Measurements from ENCODE around the gene OSBPL1A. TPM values are rescaled to one million over a fixed set of nuclear protein-coding genes. Genes with fewer than 3 reads are reported as not detected.

Gene OSBPL1A
- total RNA-seq, 1 donor = 23.3 TPM

DNA sequence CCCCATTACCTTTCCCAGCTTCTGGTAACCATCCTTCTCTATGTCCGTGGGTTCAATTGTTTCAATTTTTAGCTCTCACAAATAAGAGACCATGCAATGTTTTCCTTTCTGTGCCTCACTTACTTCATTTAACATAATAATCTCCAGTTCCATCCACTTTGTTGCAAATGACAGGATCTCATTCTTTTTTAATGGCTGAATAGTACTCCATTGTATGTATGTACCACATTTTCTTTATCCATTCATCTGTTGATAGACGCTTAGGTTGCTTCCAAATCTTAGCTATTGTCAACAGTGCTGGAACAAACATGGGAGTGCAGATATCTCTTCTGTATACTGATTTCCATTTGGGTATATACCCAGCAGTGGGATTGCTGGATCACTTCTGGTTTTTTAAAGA lies 256.9 kb downstream of the OSBPL1A start:
- no peak overlapping the region for H3K4me3 ChIP-seq (ENCODE audit: low read depth, low read length)
- DNase-seq (ENCODE audit: low read depth) = no peak
- TF ChIP-seq CTCF (IDR thresholded peaks at IDR 0.05; ENCODE audit: insufficient read depth, low read depth, low read length) = no peak

DNA sequence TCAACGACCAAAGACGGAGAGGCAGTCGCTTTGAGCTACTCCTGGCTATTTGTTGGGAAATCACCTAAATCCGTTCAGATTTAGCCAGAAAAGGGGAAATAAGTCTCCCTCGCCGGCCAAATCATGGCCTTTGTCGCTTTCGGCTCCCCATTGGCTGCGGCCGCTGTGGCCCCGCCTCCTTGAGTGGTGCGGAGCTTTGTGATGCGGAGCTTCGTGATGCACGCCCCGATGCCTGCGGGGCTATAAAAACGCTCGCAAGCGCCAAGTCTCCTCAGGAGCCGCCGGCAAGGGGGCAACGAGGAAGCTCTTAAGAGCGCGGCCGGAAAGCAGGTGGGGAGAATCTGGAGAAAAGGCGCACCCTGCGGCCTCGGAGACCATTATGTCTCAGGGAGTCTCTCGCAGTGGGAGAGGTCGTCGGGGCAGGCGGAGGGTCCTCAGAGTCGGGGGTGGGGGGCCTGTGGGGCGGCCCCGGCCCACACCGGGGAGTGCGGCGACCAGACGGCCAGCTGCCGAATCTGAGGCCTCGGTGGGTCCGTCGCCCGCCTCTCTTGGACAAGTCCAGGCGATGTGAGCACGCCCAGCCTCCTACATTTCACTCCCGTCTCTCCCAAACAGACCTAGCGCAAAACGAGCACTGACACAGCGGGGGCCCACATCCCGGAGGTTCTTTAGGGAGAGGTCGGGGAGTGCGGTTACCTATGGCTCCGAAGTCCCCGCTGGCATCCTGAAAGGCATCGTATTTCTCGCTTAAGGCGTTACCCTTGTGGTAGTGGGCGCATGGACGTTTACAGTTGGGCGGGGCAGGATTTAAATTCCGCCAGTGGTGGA lies 258.6 kb downstream of the OSBPL1A start, which contains the start of gene CABYR:
Gene CABYR, plus strand, starts transcription at position 274 of the 828 bp plus-strand sequence. CDS start 4,053 bp downstream, outside the sequence.
- peak; percentile 82 for DNase-seq (ENCODE audit: low read depth)
- peak within 1 kb of the TSS; percentile 58 for H3K4me3 ChIP-seq (ENCODE audit: low read depth, low read length)
- TF ChIP-seq CTCF (IDR thresholded peaks at IDR 0.05; ENCODE audit: insufficient read depth, low read depth, low read length) = no peak

- no peak for TF ChIP-seq CTCF (IDR thresholded peaks at IDR 0.05; ENCODE audit: insufficient read depth, low read depth, low read length)
- peak overlapping the region; percentile 58 for H3K4me3 ChIP-seq (ENCODE audit: low read depth, low read length)
- no peak for DNase-seq (ENCODE audit: low read depth)
Measured at GRCh38 chr18:24138409-24138788, 259.2 kb downstream of the OSBPL1A start.

DNA sequence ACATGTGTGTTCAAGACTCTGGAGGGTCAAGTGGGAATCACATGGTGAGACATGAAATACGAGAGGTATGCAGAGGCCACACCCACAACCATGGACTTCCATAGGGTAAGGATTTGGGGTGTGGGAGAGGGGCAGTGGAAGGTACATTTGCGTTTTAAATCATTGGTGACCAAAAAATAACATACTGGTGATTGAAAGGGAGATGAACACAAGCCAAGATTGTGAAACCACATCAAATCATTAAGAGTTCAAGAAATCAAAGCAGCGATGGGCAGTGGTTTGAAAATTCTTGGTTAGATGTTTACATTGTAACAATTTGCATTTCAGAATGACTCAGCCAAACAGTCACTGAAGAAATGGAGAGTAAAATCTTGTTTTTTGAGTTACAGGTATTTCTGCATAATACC lies 260.7 kb downstream of the OSBPL1A start:
- TF ChIP-seq CTCF (IDR thresholded peaks at IDR 0.05; ENCODE audit: insufficient read depth, low read depth, low read length) = no peak
- no peak overlapping the region for H3K4me3 ChIP-seq (ENCODE audit: low read depth, low read length)
- peak; percentile 36 for DNase-seq (ENCODE audit: low read depth)

- no peak for TF ChIP-seq CTCF (IDR thresholded peaks at IDR 0.05; ENCODE audit: insufficient read depth, low read depth, low read length)
- DNase-seq (ENCODE audit: low read depth) = no peak
- H3K4me3 ChIP-seq (ENCODE audit: low read depth, low read length) = no peak overlapping the region
Measured at GRCh38 chr18:24130494-24130893, 267.1 kb downstream of the OSBPL1A start.

- peak; percentile 12 for DNase-seq (ENCODE audit: low read depth)
- TF ChIP-seq CTCF (IDR thresholded peaks at IDR 0.05; ENCODE audit: insufficient read depth, low read depth, low read length) = no peak
- no peak overlapping the region for H3K4me3 ChIP-seq (ENCODE audit: low read depth, low read length)
Measured at GRCh38 chr18:24128700-24129099, 268.9 kb downstream of the OSBPL1A start.

Measured in fibroblast of villous mesenchyme (primary cell).